ENCODE measurements around the gene PKNOX1. TPM values are rescaled to one million over a fixed set of nuclear protein-coding genes. Genes with fewer than 3 reads are reported as not detected.
"Not testable (repeated sequence)": the region's sequence is repeated elsewhere in the genome, so short reads cannot be mapped to it uniquely, and the experiment has no call there.

The PKNOX1 gene
- total RNA-seq, 1 donor from 2014 or later, result 17.5 TPM

GRCh38 chr21:42956824-42957630 lies 17.3 kb upstream of the PKNOX1 start:
- TF ChIP-seq, protein P1, sequence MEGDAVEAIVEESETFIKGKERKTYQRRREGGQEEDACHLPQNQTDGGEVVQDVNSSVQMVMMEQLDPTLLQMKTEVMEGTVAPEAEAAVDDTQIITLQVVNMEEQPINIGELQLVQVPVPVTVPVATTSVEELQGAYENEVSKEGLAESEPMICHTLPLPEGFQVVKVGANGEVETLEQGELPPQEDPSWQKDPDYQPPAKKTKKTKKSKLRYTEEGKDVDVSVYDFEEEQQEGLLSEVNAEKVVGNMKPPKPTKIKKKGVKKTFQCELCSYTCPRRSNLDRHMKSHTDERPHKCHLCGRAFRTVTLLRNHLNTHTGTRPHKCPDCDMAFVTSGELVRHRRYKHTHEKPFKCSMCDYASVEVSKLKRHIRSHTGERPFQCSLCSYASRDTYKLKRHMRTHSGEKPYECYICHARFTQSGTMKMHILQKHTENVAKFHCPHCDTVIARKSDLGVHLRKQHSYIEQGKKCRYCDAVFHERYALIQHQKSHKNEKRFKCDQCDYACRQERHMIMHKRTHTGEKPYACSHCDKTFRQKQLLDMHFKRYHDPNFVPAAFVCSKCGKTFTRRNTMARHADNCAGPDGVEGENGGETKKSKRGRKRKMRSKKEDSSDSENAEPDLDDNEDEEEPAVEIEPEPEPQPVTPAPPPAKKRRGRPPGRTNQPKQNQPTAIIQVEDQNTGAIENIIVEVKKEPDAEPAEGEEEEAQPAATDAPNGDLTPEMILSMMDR (conservative IDR thresholded peaks at IDR 0.05; ENCODE audit: low read depth, low read length), result no peak
- DNase-seq (ENCODE audit: low read depth), result no peak
- H3K4me3 ChIP-seq (ENCODE audit: low read depth, low read length), result no peak overlapping the region

GRCh38 chr21:42958122-42958521 lies 16.2 kb upstream of the PKNOX1 start:
- not testable (repeated sequence) for H3K4me3 ChIP-seq (ENCODE audit: low read depth, low read length); DNase-seq (ENCODE audit: low read depth)

DNA sequence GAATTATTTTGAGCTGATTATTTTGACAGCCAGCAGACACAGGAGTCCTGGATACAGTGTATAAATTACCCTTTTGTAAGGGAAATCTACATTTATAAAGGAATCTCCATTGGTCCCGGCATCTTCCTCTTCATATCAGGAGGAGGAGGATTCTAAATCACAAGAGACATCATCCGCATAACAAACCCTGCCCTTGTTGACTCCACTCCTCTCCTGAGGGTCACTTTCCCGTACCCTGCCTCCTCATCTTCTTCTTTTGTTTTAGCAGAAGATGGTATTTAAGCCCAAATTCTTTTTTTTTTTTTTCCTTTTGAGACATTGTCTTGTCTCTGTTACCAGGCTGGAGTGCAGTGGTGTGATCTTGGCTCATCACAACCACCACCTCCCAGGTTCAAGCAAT lies 14.6 kb upstream of the PKNOX1 start:
- no peak overlapping the region for H3K4me3 ChIP-seq (ENCODE audit: low read depth, low read length)
- DNase-seq (ENCODE audit: low read depth), result no peak
- TF ChIP-seq, protein P1 (conservative IDR thresholded peaks at IDR 0.05; ENCODE audit: low read depth, low read length), result no peak

GRCh38 chr21:42962380-42963007 lies 11.9 kb upstream of the PKNOX1 start:
- no peak overlapping the region for H3K4me3 ChIP-seq (ENCODE audit: low read depth, low read length)
- TF ChIP-seq, protein P1 (conservative IDR thresholded peaks at IDR 0.05; ENCODE audit: low read depth, low read length), result no peak
- DNase-seq (ENCODE audit: low read depth), result no peak

DNA sequence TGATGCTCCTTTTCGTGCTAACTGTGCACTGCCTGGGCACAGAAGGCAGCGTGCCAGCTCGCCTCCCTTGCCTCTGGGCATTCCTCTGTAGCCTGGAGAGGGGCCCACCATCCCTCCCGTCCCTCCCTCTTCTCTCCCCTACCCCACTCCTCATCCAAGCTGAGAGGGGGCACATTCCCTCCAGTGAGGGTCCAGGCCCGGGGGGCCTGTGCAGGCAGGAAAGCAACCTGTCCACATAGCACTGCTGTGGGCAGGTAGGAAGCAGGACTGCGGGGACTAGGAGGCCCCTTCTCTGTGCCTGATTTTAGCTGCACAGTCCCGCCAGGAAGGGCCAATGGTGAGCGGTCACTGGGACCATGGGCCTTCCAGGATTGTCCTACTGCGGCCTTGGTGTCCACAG lies 10.3 kb upstream of the PKNOX1 start:
- DNase-seq (ENCODE audit: low read depth), result no peak
- H3K4me3 ChIP-seq (ENCODE audit: low read depth, low read length), result no peak overlapping the region
- TF ChIP-seq, protein P1 (conservative IDR thresholded peaks at IDR 0.05; ENCODE audit: low read depth, low read length), result no peak

DNA sequence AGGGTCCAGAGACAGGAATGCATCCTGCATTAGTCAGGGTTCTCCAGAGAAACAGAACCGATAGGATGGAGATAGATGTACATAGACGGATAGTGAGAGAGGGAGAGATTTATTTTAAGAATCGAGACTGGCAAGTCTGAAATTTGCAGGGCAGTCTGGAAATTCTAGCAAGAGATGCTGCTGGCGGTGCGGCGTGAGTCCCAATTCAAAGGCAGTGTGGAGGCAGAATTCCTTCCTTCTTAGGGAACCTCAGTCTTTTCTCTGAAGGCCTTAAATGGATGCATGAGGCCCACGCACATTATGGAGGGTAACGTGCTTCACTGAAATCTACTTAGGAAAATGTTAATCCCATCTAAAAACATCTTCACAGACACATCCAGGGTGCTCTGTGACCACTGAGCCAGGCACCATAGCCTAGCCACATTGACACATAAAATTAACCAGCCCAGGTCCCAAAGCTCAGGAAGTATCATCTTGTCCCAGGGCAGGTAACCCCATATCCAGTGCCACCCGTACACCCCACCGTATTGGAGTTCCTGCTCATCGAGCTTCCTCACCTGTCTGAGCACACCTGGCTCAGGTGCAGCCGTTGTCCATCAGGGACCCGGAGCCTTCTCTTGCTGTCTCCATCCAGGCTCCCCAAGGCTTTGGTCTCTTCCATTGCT lies 9.7 kb upstream of the PKNOX1 start:
- no peak for DNase-seq (ENCODE audit: low read depth)
- no peak overlapping the region for H3K4me3 ChIP-seq (ENCODE audit: low read depth, low read length)
- TF ChIP-seq, protein P1 (conservative IDR thresholded peaks at IDR 0.05; ENCODE audit: low read depth, low read length), result no peak

DNA sequence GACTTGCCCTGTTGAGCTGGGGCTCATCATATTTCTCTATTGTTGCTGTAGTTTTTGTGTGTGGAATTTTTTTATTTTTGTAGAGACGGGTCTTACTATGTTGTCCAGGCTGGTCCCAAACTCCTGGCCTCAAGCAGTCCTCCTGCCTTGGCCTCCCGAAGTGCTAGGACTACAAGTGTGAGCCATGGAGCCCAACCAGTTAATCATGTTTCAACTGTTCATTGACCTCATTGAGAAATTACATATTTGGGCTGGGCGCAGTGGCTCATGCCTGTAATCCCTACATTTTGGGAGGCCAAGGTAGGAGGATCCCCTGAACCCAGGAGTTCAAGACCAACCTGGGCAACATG lies 9.2 kb upstream of the PKNOX1 start:
- TF ChIP-seq, protein P1 (conservative IDR thresholded peaks at IDR 0.05; ENCODE audit: low read depth, low read length), result no peak
- no peak for DNase-seq (ENCODE audit: low read depth)
- no peak overlapping the region for H3K4me3 ChIP-seq (ENCODE audit: low read depth, low read length)

GRCh38 chr21:42967616-42968015 lies 6.7 kb upstream of the PKNOX1 start:
- not testable (repeated sequence) for H3K4me3 ChIP-seq (ENCODE audit: low read depth, low read length); DNase-seq (ENCODE audit: low read depth)
